GM18861 (cell line): Measurements from ENCODE around the gene TTC24.

ENCODE experiments used
- ATAC-seq: cut with Tn5 transposase; IDR thresholded peaks from one replicate; pipeline ENCODE4 v1.9.1; 2021; ENCODE audit not compliant: unreplicated experiment

TTC24 gene

GRCh38 chr1:156553860-156554485 lies 25.6 kb upstream of the TTC24 start:
- ATAC-seq = no peak

DNA sequence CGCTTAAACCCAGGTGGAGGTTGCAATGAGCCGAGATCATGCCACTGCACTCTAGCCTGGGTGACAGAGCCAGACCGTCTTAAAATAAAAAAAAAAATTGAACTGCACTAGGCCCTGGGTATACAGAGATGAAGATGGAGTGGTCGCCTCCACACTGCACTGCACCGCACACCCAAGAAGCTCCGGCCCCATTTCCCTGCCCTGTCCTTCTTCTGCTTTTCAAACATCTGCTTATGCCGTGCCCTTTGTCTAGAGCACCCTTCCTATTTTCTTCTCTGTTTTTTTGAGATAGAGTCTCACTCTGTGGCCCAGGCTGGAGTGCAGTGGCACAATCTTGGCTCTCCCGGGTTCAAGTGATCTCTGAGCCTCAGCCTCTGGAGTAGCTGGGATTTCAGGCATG lies 24.6 kb upstream of the TTC24 start:
- ATAC-seq = no peak

DNA sequence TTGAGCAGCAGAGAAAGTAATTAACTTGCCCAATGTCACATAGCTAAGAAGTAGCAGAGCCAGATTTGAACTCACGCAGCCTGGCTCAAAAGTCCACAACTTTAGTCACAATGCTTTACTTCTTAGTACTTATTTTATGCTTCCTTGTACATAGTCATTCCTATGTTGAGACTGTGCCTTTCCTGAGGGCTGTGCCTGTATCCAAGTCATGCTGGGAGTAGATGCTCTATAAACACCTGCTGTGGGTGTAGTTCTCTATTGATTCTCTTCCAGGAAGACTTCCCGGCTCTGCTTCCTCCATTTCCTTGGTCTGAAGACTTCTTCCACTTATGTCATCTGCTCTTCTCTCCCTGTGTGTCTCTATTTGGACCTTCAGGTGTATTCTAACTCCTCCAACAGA lies 23.8 kb upstream of the TTC24 start:
- no peak for ATAC-seq

DNA sequence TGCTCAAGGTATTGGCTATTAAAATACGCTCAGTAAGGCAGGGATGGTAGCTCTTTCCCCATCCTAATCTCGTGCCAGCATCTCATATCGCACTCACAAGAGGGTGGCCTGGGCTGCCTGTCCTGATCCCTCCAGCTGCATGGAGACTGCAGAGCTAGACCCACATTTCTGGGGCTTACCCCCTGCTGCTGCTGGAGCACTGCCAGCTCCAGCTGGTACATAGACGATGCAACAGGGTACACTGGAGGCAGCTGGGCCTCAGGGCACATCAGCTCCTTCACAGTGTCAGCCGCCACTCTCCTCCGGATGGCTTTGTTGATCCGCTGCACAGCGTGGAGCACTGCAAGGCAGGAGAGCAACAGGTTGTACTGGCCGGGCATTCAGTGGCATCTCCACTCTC lies 23.2 kb upstream of the TTC24 start:
- no peak for ATAC-seq

DNA sequence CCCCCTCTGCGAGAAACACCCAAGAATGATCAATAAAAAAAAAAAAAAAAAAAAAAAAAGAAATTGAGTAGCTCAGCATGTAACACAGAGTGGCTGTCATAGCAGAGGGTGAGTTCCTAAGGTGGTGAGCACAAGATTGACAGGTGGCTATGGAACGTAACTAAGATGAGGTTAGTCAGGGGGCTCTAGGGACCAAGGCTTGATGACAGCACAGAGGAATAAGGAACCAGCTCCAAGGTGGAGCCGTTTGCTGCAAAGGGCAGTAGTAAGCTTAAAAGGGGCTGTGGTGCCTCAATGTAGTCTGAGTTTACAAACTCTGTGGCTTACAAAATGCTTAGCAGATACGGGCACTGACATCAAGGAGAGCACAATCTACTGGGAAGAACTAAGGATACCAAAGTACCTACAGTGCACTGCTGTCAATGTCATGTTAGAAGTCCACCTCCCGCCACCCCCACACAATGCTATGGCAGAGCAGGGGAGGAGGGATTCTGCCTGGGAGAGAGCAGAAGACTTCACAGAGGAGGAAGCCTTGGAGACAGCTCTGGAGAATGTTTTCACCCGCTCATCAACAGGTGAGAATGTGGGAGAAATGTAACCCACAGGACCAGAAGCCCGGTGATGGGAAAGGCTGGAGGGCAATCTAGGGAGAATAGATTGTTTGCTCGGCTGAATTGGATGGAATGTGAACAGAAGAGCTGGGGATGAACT lies 20.3 kb upstream of the TTC24 start:
- ATAC-seq = no peak

DNA sequence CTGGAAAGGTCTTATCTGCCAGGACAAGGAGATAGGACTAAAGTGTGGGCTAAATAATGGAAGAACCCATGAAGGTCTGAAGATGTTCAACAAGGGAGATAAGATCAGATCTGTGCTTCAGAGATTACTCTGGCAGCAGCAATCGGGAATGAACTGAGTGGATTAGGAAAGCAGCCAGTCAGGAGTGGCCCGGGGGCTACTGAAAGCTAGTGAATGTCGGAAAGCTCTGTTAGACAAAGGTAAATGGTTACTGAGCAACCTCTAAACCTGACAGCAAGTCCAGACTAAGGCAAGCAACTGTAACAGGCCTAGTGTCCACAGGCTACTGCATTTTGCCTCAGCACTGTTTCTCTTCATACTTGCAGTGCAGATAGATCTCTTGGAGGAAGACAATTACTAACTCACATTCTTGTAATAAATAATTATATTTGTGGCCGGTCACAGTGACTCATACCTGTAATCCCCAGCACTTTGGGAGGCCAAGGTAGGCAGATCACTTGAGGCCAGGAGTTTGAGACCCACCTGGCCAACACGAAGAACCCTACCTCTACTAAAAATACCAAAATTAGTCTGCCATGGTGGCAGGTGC lies 19.6 kb upstream of the TTC24 start:
- ATAC-seq = no peak

GRCh38 chr1:156560585-156561163 lies 18.8 kb upstream of the TTC24 start:
- ATAC-seq = no peak

GRCh38 chr1:156565519-156565918 lies 14.0 kb upstream of the TTC24 start:
- ATAC-seq = no peak

- no peak for ATAC-seq
Measured at GRCh38 chr1:156566436-156566835, 13.1 kb upstream of the TTC24 start.

GRCh38 chr1:156571261-156571852 lies 8.2 kb upstream of the TTC24 start:
- no peak for ATAC-seq

DNA sequence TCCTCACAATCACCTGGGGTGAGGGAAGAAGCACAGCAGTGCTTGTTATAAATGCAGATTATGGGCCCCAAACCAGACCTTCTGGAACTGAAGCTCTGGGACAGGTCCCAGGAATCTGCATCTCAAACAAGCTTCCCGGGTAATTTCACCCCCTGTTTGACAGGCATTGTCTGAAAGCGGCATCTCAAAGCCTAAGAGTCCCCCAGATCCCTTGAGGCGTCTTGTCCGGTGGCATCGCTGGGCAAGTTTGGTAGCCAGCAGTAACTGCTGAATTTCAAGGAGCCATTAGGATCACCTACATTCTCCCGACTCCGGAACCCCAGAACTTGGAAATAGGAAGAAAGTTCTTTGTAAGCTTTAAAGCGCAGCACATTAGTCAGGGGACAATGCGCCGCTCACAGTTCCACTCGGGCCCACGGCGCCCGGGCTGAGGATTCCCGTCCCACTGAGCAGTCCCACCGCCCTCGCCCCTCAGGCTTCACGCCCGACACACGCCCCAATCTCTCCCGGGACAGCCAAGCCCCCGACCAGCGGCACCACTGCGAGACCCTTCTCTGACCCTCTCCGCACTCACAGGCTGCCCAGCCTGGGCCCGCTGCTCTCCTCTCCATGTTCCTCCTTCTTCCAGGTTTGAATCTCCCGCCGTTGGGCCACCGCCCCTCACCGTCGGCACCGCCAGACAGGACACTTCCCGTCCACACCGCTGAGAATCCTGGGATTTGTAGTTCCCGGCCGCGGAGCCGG lies 7.4 kb upstream of the TTC24 start, which contains the start of gene IQGAP3:
TSS of gene IQGAP3 (minus strand) at position 647 of the 744 bp plus-strand sequence. CDS start at position 611, 36 bp downstream.
- ATAC-seq = no peak

DNA sequence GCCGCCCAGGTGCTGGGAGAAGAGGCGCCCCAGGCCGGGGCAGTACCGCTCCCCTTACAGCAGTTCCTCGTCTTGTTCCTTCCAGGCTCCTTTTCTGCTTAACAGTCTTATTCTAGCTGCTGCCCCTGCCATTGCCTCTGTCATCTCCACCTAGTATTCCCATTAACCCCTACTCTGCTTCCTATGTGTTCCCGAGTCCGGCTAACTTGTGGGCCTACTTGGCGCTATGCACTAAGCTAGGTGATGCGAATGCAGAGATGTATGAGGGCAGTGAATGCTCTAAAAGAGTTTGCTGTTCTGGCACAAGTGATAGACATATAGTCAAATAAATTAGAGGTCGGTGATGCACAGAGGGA lies 6.9 kb upstream of the TTC24 start:
- no peak for ATAC-seq

GRCh38 chr1:156574039-156574633 lies 5.4 kb upstream of the TTC24 start:
- no peak for ATAC-seq

GRCh38 chr1:156577550-156577949 lies 2.0 kb upstream of the TTC24 start:
- no peak for ATAC-seq

DNA sequence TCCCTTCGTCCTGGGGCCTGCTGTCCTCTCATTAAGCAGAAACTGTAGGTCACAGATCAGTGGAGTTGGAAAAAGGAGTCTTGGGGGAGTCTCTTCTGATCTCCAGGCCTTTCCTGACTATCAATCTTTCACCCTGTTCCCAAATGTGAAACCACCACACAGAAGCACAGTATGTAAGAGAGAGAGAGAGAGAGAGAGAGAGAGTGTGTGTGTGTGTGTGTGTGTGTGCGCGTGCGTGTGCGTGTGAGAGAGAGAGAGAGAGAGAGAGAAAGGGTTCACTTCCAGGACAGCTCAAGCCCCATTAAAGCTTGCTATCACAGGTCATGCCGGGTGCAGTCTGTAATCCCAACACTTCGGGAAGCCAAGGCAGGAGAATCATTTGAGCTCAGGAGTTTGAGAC lies 1.5 kb upstream of the TTC24 start:
- no peak for ATAC-seq

DNA sequence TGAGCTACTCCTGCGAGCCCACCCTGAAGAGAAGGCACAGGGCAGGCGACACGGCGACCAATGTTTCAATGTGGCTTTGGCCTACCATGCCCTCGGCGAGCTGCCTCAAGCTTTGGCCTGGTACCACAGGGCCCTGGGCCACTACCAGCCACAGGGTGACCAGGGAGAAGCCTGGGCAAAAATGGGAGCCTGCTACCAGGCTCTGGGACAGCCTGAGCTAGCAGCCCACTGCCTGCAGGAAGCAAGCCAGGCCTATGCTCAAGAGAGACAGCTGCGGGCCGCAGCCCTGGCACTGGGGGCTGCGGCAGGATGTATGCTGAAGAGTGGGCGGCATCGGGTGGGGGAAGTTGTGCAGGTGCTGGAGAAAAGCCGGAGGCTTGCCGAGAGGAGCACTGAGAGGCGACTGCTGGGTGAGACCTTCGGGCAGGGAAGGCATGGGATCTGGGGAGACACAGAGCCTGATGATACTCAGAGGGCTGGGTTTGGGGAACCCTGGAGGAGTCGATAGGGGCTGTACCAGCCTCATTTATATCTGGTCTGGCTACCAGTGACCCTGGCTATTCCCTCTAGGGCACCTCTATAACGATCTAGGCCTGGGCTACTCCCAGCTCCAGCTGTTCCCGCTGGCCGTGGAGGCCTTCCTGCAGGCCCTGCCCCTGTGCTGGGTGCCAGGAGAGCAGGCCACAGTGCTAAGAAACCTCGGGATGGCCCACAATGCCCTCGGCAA lies 2.3 kb downstream of the TTC24 start:
- no peak for ATAC-seq

DNA sequence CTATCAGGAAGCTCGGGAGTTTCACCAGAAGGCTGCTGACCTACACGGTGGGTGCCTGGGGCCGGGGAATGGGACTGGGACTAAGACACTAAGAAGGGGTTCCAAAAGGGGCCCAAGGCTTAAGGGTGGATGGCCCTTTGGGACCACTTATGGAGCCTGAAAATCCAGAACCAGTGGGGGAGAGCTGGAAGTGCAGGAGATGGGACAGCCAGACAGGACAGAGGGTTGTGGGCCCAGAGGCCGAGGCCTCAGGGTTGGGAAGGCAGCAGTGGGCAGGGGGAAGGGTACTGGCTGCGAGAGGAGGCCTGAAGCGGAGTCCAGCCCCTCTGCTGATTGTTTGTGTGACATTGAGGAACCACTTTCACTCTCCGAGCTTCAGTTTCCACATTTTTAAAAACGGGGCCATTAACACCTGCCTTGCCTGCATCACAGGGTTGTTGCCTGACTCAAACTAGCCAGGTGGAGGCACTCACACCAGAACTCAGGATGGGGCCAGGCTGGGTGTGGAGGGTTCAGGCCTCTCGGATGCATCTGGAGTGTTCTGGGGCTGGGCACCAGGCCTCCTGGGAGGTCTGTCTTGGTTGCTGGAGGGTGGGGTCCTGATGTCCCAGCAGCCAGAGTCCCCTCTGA lies 3.0 kb downstream of the TTC24 start:
- ATAC-seq = no peak

- no peak for ATAC-seq
Measured at GRCh38 chr1:156583821-156584622, 4.5 kb downstream of the TTC24 start.

GRCh38 chr1:156584813-156585212 lies 5.3 kb downstream of the TTC24 start:
- no peak for ATAC-seq
